A673 (cell line): ENCODE measurements around the gene CTIF. TPM values are rescaled to one million over a fixed set of nuclear protein-coding genes. Genes with fewer than 3 reads are reported as not detected.

Experiments used
- BruUV-seq: library from RNA; stranded (reverse); fragments of 400-500 nt; replicated peaks from 2 replicates; lab custom pipeline; 2021; lab: Mats Ljungman, UMichigan
- CTCF ChIA-PET: fragments of 300-600 bp; sonication (Branson Sonifier 250); formaldehyde crosslinking; loops from one replicate; lab custom pipeline; 2022; ENCODE audit warnings: antibody characterized with exemption; lab: Charles Lee
- POLR2A ChIA-PET: fragments of 300-600 bp; sonication (Branson Sonifier 250); formaldehyde crosslinking; loops from one replicate; lab custom pipeline; 2022; ENCODE audit warnings: antibody characterized with exemption; ENCODE audit not compliant: low non-redundant PET; lab: Charles Lee
- DNase-seq: peaks from one replicate; pipeline ENCODE4 v3.0.0-alpha.2; 2015; ENCODE audit warnings: low spot score
- H3K27ac ChIP-seq: fragments of 200-600 bp; sonication (generic); 2 replicates; pipeline ENCODE4 v1.5.1; 2016; ENCODE audit warnings: mixed run types, low read depth, mild to moderate bottlenecking, mixed read lengths, antibody characterized with exemption, low read length; ENCODE audit not compliant: poor library complexity, severe bottlenecking
- H3K27me3 ChIP-seq: fragments of 200-600 bp; sonication (generic); replicated peaks from 2 replicates; pipeline ENCODE4 v1.6.1; 2017; ENCODE audit warnings: mixed run types, low read depth, mild to moderate bottlenecking, mixed read lengths, antibody characterized with exemption, low read length; ENCODE audit not compliant: insufficient read depth, poor library complexity
- H3K36me3 ChIP-seq: fragments of 200-600 bp; sonication (generic); 2 replicates; pipeline ENCODE4 v1.6.1; 2016; ENCODE audit warnings: mixed run types, mild to moderate bottlenecking, mixed read lengths, antibody characterized with exemption, low read length; ENCODE audit not compliant: insufficient read depth, poor library complexity, severe bottlenecking
- H3K4me1 ChIP-seq: fragments of 200-600 bp; sonication (generic); 2 replicates; pipeline ENCODE4 v1.6.1; 2017; ENCODE audit warnings: mixed run types, mild to moderate bottlenecking, mixed read lengths, antibody characterized with exemption, low read length; ENCODE audit not compliant: insufficient read depth, poor library complexity, severe bottlenecking
- H3K4me3 ChIP-seq: fragments of 200-600 bp; sonication (generic); 2 replicates; pipeline ENCODE4 v1.5.1; 2016; ENCODE audit warnings: low read depth, mixed run types, mild to moderate bottlenecking, mixed read lengths, low read length; ENCODE audit not compliant: poor library complexity, severe bottlenecking
- H3K9me3 ChIP-seq: fragments of 200-600 bp; sonication (generic); 2 replicates; pipeline ENCODE4 v1.6.1; 2016; ENCODE audit warnings: mixed run types, low read depth, mild to moderate bottlenecking, mixed read lengths, antibody characterized with exemption, low read length; ENCODE audit not compliant: poor library complexity, severe bottlenecking
- CTCF ChIP-seq: fragments of 300-800, 200-600 bp; sonication (generic); conservative IDR thresholded peaks from 2 replicates; pipeline ENCODE4 v1.5.1; 2017; ENCODE audit warnings: low read depth, mild to moderate bottlenecking, antibody characterized with exemption, low read length, moderate library complexity, mixed read lengths
- EZH2 ChIP-seq: fragments of 200-600 bp; sonication (generic); IDR thresholded peaks from 2 replicates; pipeline ENCODE4 v1.6.1; 2017; ENCODE audit warnings: borderline replicate concordance, low read depth, mild to moderate bottlenecking, mixed read lengths, antibody characterized with exemption, low read length; ENCODE audit not compliant: poor library complexity, severe bottlenecking
- intact Hi-C: fragments of 100-400 bp; cut with micrococcal nuclease; formaldehyde crosslinking; loops from one replicate; pipeline ENCODE4 v1.10.0; 2022; ENCODE audit not compliant: unreplicated experiment
- total RNA-seq: library from RNA; stranded (reverse); gene quantifications from 2 replicates; pipeline ENCODE4 v1.2.3, GENCODE V29; 2021

CTIF gene
- total RNA-seq, 1 experiment from 2014 or later, result 23.5 TPM

GRCh38 chr18:48655508-48655907 lies 116.7 kb downstream of the CTIF start:
- no TSS peak for BruUV-seq
- CTCF ChIA-PET, result no interaction called here

GRCh38 chr18:48656176-48656575 lies 117.3 kb downstream of the CTIF start:
- no peak for DNase-seq
- Histone ChIP-seq H3K9me3 (no peaks in the 10 kb centered on the region), H3K4me3 (no peak overlapping the region), H3K27me3 (no peaks in the 10 kb centered on the region), H3K4me1 (peaks cover 9% of the 10 kb centered on the region), H3K36me3 (no peaks in the 10 kb centered on the region), H3K27ac (no peak overlapping the region)
- no TSS peak for BruUV-seq
- no peak for TF ChIP-seq EZH2
- TF ChIP-seq CTCF, result no peak
- intact Hi-C loops, result no loop called here
- CTCF ChIA-PET, result interaction anchor here (0.9 kb wide), 1 partner anchor 181 kb away, joined by 3 read pairs; no protein-coding TSS in a partner anchor
- POLR2A ChIA-PET, result no interaction called here

More at GRCh38 chr18:48655508-48655907, 116.7 kb downstream of the CTIF start:
- Histone ChIP-seq H3K4me3 (no peak overlapping the region), H3K27ac (no peak overlapping the region), H3K27me3 (no peaks in the 10 kb centered on the region), H3K36me3 (no peaks in the 10 kb centered on the region), H3K9me3 (no peaks in the 10 kb centered on the region), H3K4me1 (peaks cover 9% of the 10 kb centered on the region)
- DNase-seq, result no peak
- intact Hi-C loops, result no loop called here
- TF ChIP-seq CTCF (no peak), EZH2 (no peak)
- POLR2A ChIA-PET, result no interaction called here

GRCh38 chr18:48656582-48656981 lies 117.8 kb downstream of the CTIF start:
- H3K36me3 ChIP-seq, result no peaks in the 10 kb centered on the region
- intact Hi-C loops, result no loop called here
- peak; percentile 19 for DNase-seq
- ChIA-PET POLR2A (no interaction called here), CTCF (interaction anchor here (0.6 to 0.9 kb wide), 2 partner anchors 181 to 1205 kb away, joined by 3 read pairs; no protein-coding TSS in a partner anchor)
- no peaks in the 10 kb centered on the region for H3K9me3 ChIP-seq
- H3K4me1 ChIP-seq, result peaks cover 9% of the 10 kb centered on the region
- no peaks in the 10 kb centered on the region for H3K27me3 ChIP-seq
- no peak overlapping the region for H3K4me3 ChIP-seq
- no peak for TF ChIP-seq CTCF
- no peak for TF ChIP-seq EZH2
- no peak overlapping the region for H3K27ac ChIP-seq
- no TSS peak for BruUV-seq
